MCF 10A (cell line): Measurements from ENCODE around the gene C1orf50. TPM values are rescaled to one million over a fixed set of nuclear protein-coding genes. Genes with fewer than 3 reads are reported as not detected.

Experiments
- BruUV-seq: library from RNA; stranded (reverse); fragments of 400-500 nt; replicated peaks from 2 replicates; lab custom pipeline; 2021; lab: Mats Ljungman, UMichigan
- CTCF ChIA-PET: fragments of 300-600 bp; sonication (Branson Sonifier 250); formaldehyde crosslinking; extraction: SDS; loops from one replicate; lab custom pipeline; 2021; ENCODE audit warnings: antibody characterized with exemption, inconsistent platforms; lab: Yijun Ruan, JAX
- POLR2A ChIA-PET: fragments of 300-600, 350-650 bp; sonication (Branson Sonifier 250); formaldehyde crosslinking; extraction: SDS; loops from one replicate; lab custom pipeline; 2020; ENCODE audit warnings: antibody characterized with exemption, inconsistent platforms; lab: Yijun Ruan, JAX
- DNase-seq: peaks from one replicate; pipeline ENCODE4 v3.0.0-alpha.2; 2018; ENCODE audit not compliant: unreplicated experiment
- H3K27ac Mint-ChIP-seq: one replicate; pipeline ENCODE4 v1.8.0; 2022; ENCODE audit warnings: mild to moderate bottlenecking, low read depth, mixed read lengths; ENCODE audit not compliant: unreplicated experiment
- H3K27me3 Mint-ChIP-seq: one replicate; pipeline ENCODE4 v1.8.0; 2022; ENCODE audit warnings: mixed read lengths; ENCODE audit not compliant: insufficient read depth, unreplicated experiment
- H3K36me3 Mint-ChIP-seq: one replicate; pipeline ENCODE4 v1.8.0; 2022; ENCODE audit warnings: mild to moderate bottlenecking, moderate library complexity, mixed read lengths; ENCODE audit not compliant: insufficient read depth, unreplicated experiment
- H3K4me1 Mint-ChIP-seq: one replicate; pipeline ENCODE4 v1.8.0; 2022; ENCODE audit warnings: mixed read lengths; ENCODE audit not compliant: insufficient read depth, unreplicated experiment
- H3K4me3 Mint-ChIP-seq: one replicate; pipeline ENCODE4 v1.8.0; 2022; ENCODE audit warnings: mild to moderate bottlenecking, moderate library complexity, mixed read lengths; ENCODE audit not compliant: unreplicated experiment
- H3K9me3 Mint-ChIP-seq: one replicate; pipeline ENCODE4 v1.8.0; 2022; ENCODE audit warnings: mixed read lengths; ENCODE audit not compliant: unreplicated experiment
- CTCF ChIP-seq: fragments of 200-600 bp; IDR thresholded peaks from one replicate; pipeline ENCODE4 v1.8.0; 2022; ENCODE audit warnings: antibody characterized with exemption, mild to moderate bottlenecking; ENCODE audit not compliant: unreplicated experiment
- intact Hi-C: fragments of 100-400 bp; cut with micrococcal nuclease; formaldehyde crosslinking; loops from 2 replicates; pipeline ENCODE4 v1.14.1; 2022
- total RNA-seq: library from RNA; stranded (reverse); gene quantifications from 2 replicates; pipeline ENCODE4 v1.2.3, GENCODE V29; 2022

Gene C1orf50
- total RNA-seq, 1 experiment from 2014 or later = 11.7 TPM

- Mint-ChIP-seq H3K36me3 (peaks cover 61% of the 10 kb centered on the region), H3K4me3 (no peak overlapping the region), H3K9me3 (no peaks in the 10 kb centered on the region), H3K4me1 (no peaks in the 10 kb centered on the region), H3K27ac (no peak overlapping the region), H3K27me3 (no peaks in the 10 kb centered on the region)
- intact Hi-C loops = no loop called here
- TF ChIP-seq CTCF = no peak
- BruUV-seq = no TSS peak
- CTCF ChIA-PET = interaction anchor here (1.1 to 1.7 kb wide), 5 partner anchors 10 to 297 kb away, joined by 4 to 7 read pairs (median 5); partner anchors contain the start of genes C1orf50 and P3H1
- POLR2A ChIA-PET = interaction anchor here (0.7 to 5.7 kb wide), 2 partner anchors 9 to 19 kb away, joined by 3 to 32 read pairs; partner anchors contain the start of genes C1orf50 and P3H1
- no peak for DNase-seq
Measured at GRCh38 chr1:42776502-42776901, 9.5 kb downstream of the C1orf50 start.

GRCh38 chr1:42777852-42778251 lies 10.8 kb downstream of the C1orf50 start:
- no peaks in the 10 kb centered on the region for H3K9me3 Mint-ChIP-seq
- H3K27me3 Mint-ChIP-seq = no peaks in the 10 kb centered on the region
- intact Hi-C loops = loop anchor here (1.0 kb wide), 2 partner anchors 135 to 295 kb away; no protein-coding TSS in a partner anchor
- POLR2A ChIA-PET = interaction anchor here (5.7 kb wide), 1 partner anchor 10 kb away, joined by 32 read pairs; the partner anchor contains the start of genes C1orf50 and P3H1
- peak; percentile 58 for DNase-seq
- no peak overlapping the region for H3K27ac Mint-ChIP-seq
- no TSS peak for BruUV-seq
- no peaks in the 10 kb centered on the region for H3K4me1 Mint-ChIP-seq
- no peak overlapping the region for H3K4me3 Mint-ChIP-seq
- H3K36me3 Mint-ChIP-seq = peaks cover 67% of the 10 kb centered on the region
- CTCF ChIA-PET = interaction anchor here (0.6 to 1.8 kb wide), 16 partner anchors 10 to 297 kb away, joined by 3 to 7 read pairs (median 4); partner anchors contain the start of genes C1orf50 and P3H1
- TF ChIP-seq CTCF = peak; percentile 61

GRCh38 chr1:42779725-42780124 lies 12.7 kb downstream of the C1orf50 start:
- no peak overlapping the region for H3K27ac Mint-ChIP-seq
- no TSS peak for BruUV-seq
- peaks cover 69% of the 10 kb centered on the region for H3K36me3 Mint-ChIP-seq
- CTCF ChIA-PET = interaction anchor here (0.6 to 1.5 kb wide), 4 partner anchors 21 to 294 kb away, joined by 3 to 4 read pairs (median 3); no protein-coding TSS in a partner anchor
- no peaks in the 10 kb centered on the region for H3K27me3 Mint-ChIP-seq
- TF ChIP-seq CTCF = no peak
- no peak overlapping the region for H3K4me3 Mint-ChIP-seq
- H3K4me1 Mint-ChIP-seq = peaks cover 10% of the 10 kb centered on the region
- DNase-seq = no peak
- no peaks in the 10 kb centered on the region for H3K9me3 Mint-ChIP-seq
- intact Hi-C loops = no loop called here
- POLR2A ChIA-PET = interaction anchor here (0.6 to 5.7 kb wide), 3 partner anchors 12 to 37 kb away, joined by 3 to 32 read pairs (median 6); partner anchors contain the start of genes C1orf50, ERMAP, P3H1 and SVBP

- peaks cover 65% of the 10 kb centered on the region for H3K36me3 Mint-ChIP-seq
Measured at GRCh38 chr1:42780176-42780575, 13.1 kb downstream of the C1orf50 start.

More at GRCh38 chr1:42780176-42780575, 13.1 kb downstream of the C1orf50 start:
- Mint-ChIP-seq H3K9me3 (no peaks in the 10 kb centered on the region), H3K27ac (no peak overlapping the region), H3K4me3 (no peak overlapping the region), H3K27me3 (no peaks in the 10 kb centered on the region), H3K4me1 (peaks cover 10% of the 10 kb centered on the region)
- ChIA-PET POLR2A (interaction anchor here (0.6 to 5.7 kb wide), 4 partner anchors 13 to 109 kb away, joined by 3 to 32 read pairs (median 5); partner anchors contain the start of genes C1orf50, ERMAP, P3H1 and SVBP), CTCF (interaction anchor here (0.6 to 1.5 kb wide), 6 partner anchors 22 to 295 kb away, joined by 3 to 4 read pairs (median 3); no protein-coding TSS in a partner anchor)
- no peak for DNase-seq
- no peak for TF ChIP-seq CTCF
- intact Hi-C loops = no loop called here
- BruUV-seq = no TSS peak
